ENCODE measurements around the gene HBS1L. TPM values are rescaled to one million over a fixed set of nuclear protein-coding genes. Genes with fewer than 3 reads are reported as not detected.
A peak's percentile ranks its signal among the peaks of the same experiment; 100 is the strongest.

Gene HBS1L
- total RNA-seq, 1 experiment from 2014 or later, result 95.4 TPM

GRCh38 chr6:135087403-135087802 is 32.8 kb upstream of the HBS1L start:
- TF ChIP-seq FOXP4 (CRISPR knock-in tag; IDR thresholded peaks at IDR 0.05) (no peak), FOXJ3 (CRISPR knock-in tag; IDR thresholded peaks at IDR 0.05; ENCODE audit: borderline replicate concordance) (no peak), CREM (CRISPR knock-in tag; IDR thresholded peaks at IDR 0.05) (no peak), MAX (CRISPR knock-in tag; IDR thresholded peaks at IDR 0.05) (no peak), MYBL2 (CRISPR knock-in tag; IDR thresholded peaks at IDR 0.05) (no peak), MLX (CRISPR knock-in tag; IDR thresholded peaks at IDR 0.05) (no peak), SMAD3 (CRISPR knock-in tag; IDR thresholded peaks at IDR 0.05; ENCODE audit: borderline replicate concordance) (no peak), E2F1 (CRISPR knock-in tag; IDR thresholded peaks at IDR 0.05) (no peak), GTF2I (CRISPR knock-in tag; conservative IDR thresholded peaks at IDR 0.05) (no peak), IRF2 (CRISPR knock-in tag; IDR thresholded peaks at IDR 0.05; ENCODE audit: borderline replicate concordance, low read depth) (no peak), GRHL2 (CRISPR knock-in tag; IDR thresholded peaks at IDR 0.05; ENCODE audit: insufficient replicate concordance, severe bottlenecking) (no peak)
- Mint-ChIP-seq H3K9me3 (peaks cover 6% of the 10 kb centered on the region), H3K27ac (no peak overlapping the region), H3K4me3 (no peak overlapping the region), H3K4me1 (peaks cover 4% of the 10 kb centered on the region; the same call in 1 of the 2 replicates), H3K27me3 (ENCODE audit: low read depth) (no peaks in the 10 kb centered on the region), H3K36me3 (peaks cover 2% of the 10 kb centered on the region; the same call in 1 of the 2 replicates)
- ChIA-PET CTCF (interaction anchor here (1.0 to 2.3 kb wide), 7 partner anchors 10 to 75 kb away, joined by 3 to 7 read pairs (median 4); partner anchors contain the start of gene HBS1L), POLR2A (interaction anchor here (1.4 kb wide), 1 partner anchor 32 kb away, joined by 5 read pairs; the partner anchor contains the start of gene HBS1L)
- no peak for DNase-seq (ENCODE audit: low spot score)
- ATAC-seq, result peak; percentile 72

- Mint-ChIP-seq H3K27me3 (ENCODE audit: low read depth) (no peaks in the 10 kb centered on the region), H3K4me3 (no peak overlapping the region), H3K4me1 (peaks cover 4% of the 10 kb centered on the region; the same call in 1 of the 2 replicates), H3K36me3 (peaks cover 10% of the 10 kb centered on the region), H3K9me3 (peaks cover 15% of the 10 kb centered on the region), H3K27ac (no peak overlapping the region)
- POLR2A ChIA-PET, result interaction anchor here (1.0 kb wide), 1 partner anchor 32 kb away, joined by 3 read pairs; the partner anchor contains the start of gene HBS1L
- CTCF ChIA-PET, result interaction anchor here (0.7 to 2.3 kb wide), 3 partner anchors 32 to 76 kb away, joined by 4 to 7 read pairs (median 4); partner anchors contain the start of gene HBS1L
- ATAC-seq (no peak), DNase-seq (ENCODE audit: low spot score) (no peak)
- no peak for TF ChIP-seq ZNF416 (CRISPR knock-in tag; IDR thresholded peaks at IDR 0.05)
- no peak for TF ChIP-seq TEAD4 (CRISPR knock-in tag; IDR thresholded peaks at IDR 0.05)
- no peak for TF ChIP-seq CDX4 (CRISPR knock-in tag; IDR thresholded peaks at IDR 0.05; ENCODE audit: borderline replicate concordance)
- TF ChIP-seq RORB (CRISPR knock-in tag; IDR thresholded peaks at IDR 0.05), result no peak
- no peak for TF ChIP-seq OVOL2 (CRISPR knock-in tag; IDR thresholded peaks at IDR 0.05; ENCODE audit: borderline replicate concordance)
- no peak for TF ChIP-seq E2F5 (CRISPR knock-in tag; IDR thresholded peaks at IDR 0.05)
- TF ChIP-seq JAZF1 (CRISPR knock-in tag; IDR thresholded peaks at IDR 0.05), result no peak
- no peak for TF ChIP-seq ELF4 (CRISPR knock-in tag; IDR thresholded peaks at IDR 0.05; ENCODE audit: low read depth)
- TF ChIP-seq ZNF219 (CRISPR knock-in tag; IDR thresholded peaks at IDR 0.05; ENCODE audit: borderline replicate concordance), result no peak
- no peak for TF ChIP-seq ZBTB21 (CRISPR knock-in tag; IDR thresholded peaks at IDR 0.05; ENCODE audit: borderline replicate concordance)
- no peak for TF ChIP-seq NFYB (CRISPR knock-in tag; conservative IDR thresholded peaks at IDR 0.05; ENCODE audit: low read depth)
- no peak for TF ChIP-seq MLX (CRISPR knock-in tag; IDR thresholded peaks at IDR 0.05)
- TF ChIP-seq NR2C2 (CRISPR knock-in tag; IDR thresholded peaks at IDR 0.05), result no peak
- TF ChIP-seq E2F1 (CRISPR knock-in tag; IDR thresholded peaks at IDR 0.05), result no peak
- no peak for TF ChIP-seq ZNF425 (CRISPR knock-in tag; conservative IDR thresholded peaks at IDR 0.05)
These were observed 31.8 kb upstream of the HBS1L start for GRCh38 chr6:135086414-135086764.

All from WTC11 (cell line).